ENCODE data around the gene WFIKKN2. TPM values are rescaled to one million over a fixed set of nuclear protein-coding genes. Genes with fewer than 3 reads are reported as not detected.
"Not testable (repeated sequence)": the region's sequence is repeated elsewhere in the genome, so short reads cannot be mapped to it uniquely, and the experiment has no call there.

The WFIKKN2 gene
- total RNA-seq, 1 experiment from 2014 or later = not detected

DNA sequence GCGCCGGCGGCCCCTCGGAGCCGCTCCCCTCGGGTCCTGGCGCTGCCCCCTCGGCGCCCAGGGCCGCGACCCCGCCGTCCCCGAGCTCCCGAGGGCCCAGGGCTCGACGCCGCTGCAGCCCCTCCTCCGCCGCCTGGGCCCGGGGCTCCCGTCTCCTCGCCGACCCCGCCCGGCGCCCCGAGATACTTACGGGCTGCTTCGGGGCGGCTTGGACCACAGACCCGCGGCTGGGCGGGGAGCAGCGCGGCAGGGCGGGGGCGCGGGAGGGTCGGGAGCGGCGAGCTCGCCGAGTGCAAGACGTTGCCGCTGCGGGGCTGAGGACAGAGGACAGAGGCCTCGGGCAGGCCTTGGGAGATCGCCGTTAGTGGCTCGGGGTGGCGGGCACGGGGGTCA is 30.5 kb downstream of the WFIKKN2 start:
- H3K4me3 ChIP-seq (ENCODE audit: insufficient read depth, low read depth, low read length) = peak overlapping the region; percentile 83
- DNase-seq = no peak
- no peaks in the 10 kb centered on the region for H3K27me3 ChIP-seq (ENCODE audit: control insufficient read depth, insufficient read depth, low read length)
- H3K36me3 ChIP-seq (replicated peaks; ENCODE audit: control insufficient read depth, insufficient read depth, low read length) = peaks cover 9% of the 10 kb centered on the region

DNA sequence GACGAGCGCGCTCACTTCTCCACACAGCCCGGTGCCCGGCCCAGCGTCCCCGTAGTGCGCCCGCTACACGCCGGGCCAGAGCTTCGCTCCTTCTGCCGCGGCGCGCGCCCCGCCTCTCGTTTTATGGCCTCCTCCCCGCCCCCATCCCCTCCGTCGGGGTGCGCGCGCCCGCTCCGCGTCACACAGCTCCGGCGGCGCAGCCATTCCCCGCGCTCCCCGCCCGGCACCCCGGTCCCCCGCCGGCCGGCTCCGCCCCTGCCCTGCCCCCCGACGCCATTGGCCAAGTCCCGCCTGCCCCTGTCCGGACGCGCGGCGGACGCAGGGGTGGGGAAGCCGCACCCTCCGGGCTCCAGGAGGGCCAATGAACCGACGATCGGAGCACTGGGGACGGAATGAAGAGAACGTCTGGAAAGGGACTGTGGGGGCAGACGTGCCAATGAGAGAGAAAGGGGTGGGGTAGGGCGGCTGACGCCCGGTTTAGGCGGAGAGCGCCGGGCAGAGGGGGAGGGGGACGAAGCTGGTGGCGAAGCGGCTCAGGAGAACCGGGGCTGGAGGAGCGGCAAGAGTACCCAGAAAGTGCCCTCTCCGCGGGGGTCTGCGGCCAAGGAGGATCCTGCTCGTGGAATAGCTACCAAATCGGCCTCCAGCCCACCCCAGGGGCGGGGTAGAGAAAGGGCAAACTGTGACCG is 31.0 kb downstream of the WFIKKN2 start, which contains the start of gene TOB1:
Gene TOB1, minus strand, starts transcription at position 94 of the 689 bp plus-strand sequence. CDS start 2,337 bp downstream, outside the sequence.
- Histone ChIP-seq H3K27me3 (ENCODE audit: control insufficient read depth, insufficient read depth, low read length) (no peaks in the 10 kb centered on the region), H3K36me3 (replicated peaks; ENCODE audit: control insufficient read depth, insufficient read depth, low read length) (peaks cover 9% of the 10 kb centered on the region), H3K4me3 (ENCODE audit: insufficient read depth, low read depth, low read length) (peak within 1 kb of the TSS; percentile 89)
- DNase-seq = peak; percentile 98

DNA sequence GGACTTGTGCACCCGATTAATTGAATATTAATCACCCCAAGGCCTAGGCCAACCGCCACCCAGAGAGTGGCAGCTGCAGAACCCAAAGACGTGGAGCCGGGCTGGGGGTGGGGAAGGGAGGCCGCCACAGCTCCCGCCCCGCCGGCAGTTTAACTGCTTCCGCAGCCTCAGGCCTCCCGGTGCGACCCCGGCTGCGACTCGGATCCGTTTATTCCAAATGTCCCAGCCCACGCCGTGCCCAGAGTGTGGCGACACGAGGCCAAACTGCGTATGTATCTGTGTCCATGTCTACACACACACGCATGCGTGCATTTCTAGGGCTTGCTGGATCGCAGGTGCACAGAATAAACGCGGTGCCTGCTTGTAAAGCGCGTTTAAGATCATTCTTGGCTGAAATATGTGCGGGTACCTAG is 31.6 kb downstream of the WFIKKN2 start:
- Histone ChIP-seq H3K27me3 (ENCODE audit: control insufficient read depth, insufficient read depth, low read length) (no peaks in the 10 kb centered on the region), H3K36me3 (replicated peaks; ENCODE audit: control insufficient read depth, insufficient read depth, low read length) (peaks cover 9% of the 10 kb centered on the region), H3K4me3 (ENCODE audit: insufficient read depth, low read depth, low read length) (peak overlapping the region; percentile 89)
- peak; percentile 68 for DNase-seq

DNA sequence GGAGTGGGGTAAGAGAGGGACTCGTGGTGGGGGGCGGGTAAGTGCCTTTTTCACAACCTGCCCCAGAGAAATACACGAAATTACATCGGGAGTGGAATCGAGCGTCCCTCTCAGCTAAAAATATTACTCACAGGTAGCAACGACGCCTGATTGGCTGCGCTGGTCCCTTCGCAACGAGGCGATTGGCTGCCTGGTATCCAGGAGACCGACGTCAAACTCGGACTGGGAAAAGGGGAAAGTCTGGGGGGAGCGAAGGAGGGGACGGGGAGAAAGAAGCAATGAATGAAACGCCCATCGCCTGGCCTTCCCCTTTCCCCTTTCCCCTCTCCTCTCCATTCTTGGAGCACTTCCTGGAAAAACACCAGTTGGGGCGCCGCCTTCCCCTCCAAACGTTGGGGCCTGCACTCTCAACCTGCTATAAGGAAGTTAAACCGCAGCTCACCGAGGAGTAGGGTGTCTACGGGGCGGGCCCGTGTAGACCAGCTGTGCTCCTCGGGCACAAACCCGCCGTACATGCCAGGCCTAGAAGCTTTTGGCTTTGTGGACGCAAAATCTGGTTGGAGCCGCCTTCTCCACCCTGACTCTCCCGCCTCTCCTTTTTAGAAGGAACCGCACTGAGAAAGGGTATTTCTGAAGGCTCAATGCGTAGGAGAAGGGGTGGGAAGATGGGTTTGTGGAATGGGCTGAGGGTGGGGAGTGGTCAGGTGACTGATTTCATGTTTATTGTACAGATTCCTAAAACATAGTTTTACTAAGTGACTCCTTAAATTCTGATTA is 32.2 kb downstream of the WFIKKN2 start:
- no peaks in the 10 kb centered on the region for H3K27me3 ChIP-seq (ENCODE audit: control insufficient read depth, insufficient read depth, low read length)
- peak overlapping the region; percentile 89 for H3K4me3 ChIP-seq (ENCODE audit: insufficient read depth, low read depth, low read length)
- DNase-seq = peak; percentile 85
- peaks cover 9% of the 10 kb centered on the region for H3K36me3 ChIP-seq (replicated peaks; ENCODE audit: control insufficient read depth, insufficient read depth, low read length)

DNA sequence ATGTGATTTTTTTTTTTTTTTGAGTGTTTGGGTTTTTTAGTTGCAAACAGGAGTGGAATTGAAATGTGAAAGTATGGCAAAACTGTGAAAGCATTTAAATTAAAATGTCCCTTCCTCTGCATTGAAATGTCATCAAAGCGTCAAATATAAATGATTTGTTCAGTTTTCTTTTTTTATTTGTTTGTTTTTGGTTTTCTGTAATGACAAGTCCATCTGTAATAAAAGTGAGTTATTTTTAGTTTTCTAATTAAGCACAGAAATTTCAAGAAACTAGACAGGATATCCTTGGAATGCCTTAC is 32.7 kb downstream of the WFIKKN2 start:
- Histone ChIP-seq H3K27me3 (ENCODE audit: control insufficient read depth, insufficient read depth, low read length) (no peaks in the 10 kb centered on the region), H3K4me3 (ENCODE audit: insufficient read depth, low read depth, low read length) (peak overlapping the region; percentile 89), H3K36me3 (replicated peaks; ENCODE audit: control insufficient read depth, insufficient read depth, low read length) (peaks cover 6% of the 10 kb centered on the region)
- DNase-seq = no peak

DNA sequence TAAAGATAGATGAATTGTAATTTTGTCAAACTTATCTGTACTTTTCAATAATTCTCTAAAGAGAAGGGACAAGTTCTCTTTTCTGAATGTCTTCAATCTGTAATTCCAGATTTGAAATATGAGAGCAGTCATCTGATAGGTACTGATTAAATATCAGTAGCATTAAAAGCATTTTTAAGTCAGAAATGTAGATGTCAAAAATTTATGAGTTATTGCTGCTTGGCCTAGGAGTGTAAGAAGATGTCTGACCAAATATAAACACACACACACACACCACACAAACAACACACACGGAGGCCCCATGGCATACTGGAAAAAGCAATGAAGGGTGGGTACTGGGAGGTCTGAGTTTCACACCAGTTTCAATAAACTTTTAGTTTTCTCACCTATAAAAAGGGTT is 33.2 kb downstream of the WFIKKN2 start:
- Histone ChIP-seq H3K36me3 (replicated peaks; ENCODE audit: control insufficient read depth, insufficient read depth, low read length) (peaks cover under 1% of the 10 kb centered on the region), H3K4me3 (ENCODE audit: insufficient read depth, low read depth, low read length) (no peak overlapping the region), H3K27me3 (ENCODE audit: control insufficient read depth, insufficient read depth, low read length) (no peaks in the 10 kb centered on the region)
- DNase-seq = no peak

DNA sequence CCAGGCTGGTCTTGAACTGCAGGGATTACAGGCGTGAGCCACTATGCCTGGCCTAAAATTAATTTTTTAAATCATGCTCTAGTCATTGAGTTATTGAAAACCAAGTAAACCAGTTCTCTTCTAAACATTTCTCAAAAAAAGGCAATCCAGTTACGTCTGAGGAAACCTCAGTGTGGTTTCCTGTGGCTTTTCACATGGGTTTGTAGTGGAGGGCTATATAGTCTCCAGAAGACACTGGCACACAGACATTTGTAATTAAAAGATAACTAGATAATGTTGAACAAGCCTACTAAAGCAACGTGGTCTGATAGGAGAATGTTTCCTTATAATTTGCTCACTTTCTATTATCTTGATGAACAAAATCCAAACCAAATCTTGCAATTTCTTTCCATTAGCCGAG is 36.0 kb downstream of the WFIKKN2 start:
- Histone ChIP-seq H3K4me3 (ENCODE audit: insufficient read depth, low read depth, low read length) (no peak overlapping the region), H3K36me3 (replicated peaks; ENCODE audit: control insufficient read depth, insufficient read depth, low read length) (no peaks in the 10 kb centered on the region), H3K27me3 (ENCODE audit: control insufficient read depth, insufficient read depth, low read length) (no peaks in the 10 kb centered on the region)
- DNase-seq = no peak

DNA sequence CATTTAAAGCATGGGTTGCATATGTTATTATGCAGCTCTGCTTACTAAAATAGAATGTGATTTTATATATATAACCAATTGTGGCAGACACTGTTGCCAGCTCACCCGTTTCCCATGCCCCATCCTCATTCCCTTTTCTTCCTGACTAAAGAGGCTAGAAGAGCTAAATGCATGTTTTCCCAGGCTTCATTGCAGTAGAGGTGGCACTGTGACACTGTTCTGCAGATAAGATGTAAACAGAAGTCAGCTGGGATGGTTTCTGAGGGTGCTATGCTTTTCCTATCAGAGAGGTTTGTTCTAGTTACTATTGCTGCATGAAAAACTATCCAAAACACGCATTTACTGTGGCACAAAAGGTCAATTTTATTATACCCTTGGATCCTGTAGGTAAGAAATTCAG is 36.5 kb downstream of the WFIKKN2 start:
- H3K36me3 ChIP-seq (replicated peaks; ENCODE audit: control insufficient read depth, insufficient read depth, low read length) = no peaks in the 10 kb centered on the region
- H3K27me3 ChIP-seq (ENCODE audit: control insufficient read depth, insufficient read depth, low read length) = no peaks in the 10 kb centered on the region
- no peak for DNase-seq
- no peak overlapping the region for H3K4me3 ChIP-seq (ENCODE audit: insufficient read depth, low read depth, low read length)

DNA sequence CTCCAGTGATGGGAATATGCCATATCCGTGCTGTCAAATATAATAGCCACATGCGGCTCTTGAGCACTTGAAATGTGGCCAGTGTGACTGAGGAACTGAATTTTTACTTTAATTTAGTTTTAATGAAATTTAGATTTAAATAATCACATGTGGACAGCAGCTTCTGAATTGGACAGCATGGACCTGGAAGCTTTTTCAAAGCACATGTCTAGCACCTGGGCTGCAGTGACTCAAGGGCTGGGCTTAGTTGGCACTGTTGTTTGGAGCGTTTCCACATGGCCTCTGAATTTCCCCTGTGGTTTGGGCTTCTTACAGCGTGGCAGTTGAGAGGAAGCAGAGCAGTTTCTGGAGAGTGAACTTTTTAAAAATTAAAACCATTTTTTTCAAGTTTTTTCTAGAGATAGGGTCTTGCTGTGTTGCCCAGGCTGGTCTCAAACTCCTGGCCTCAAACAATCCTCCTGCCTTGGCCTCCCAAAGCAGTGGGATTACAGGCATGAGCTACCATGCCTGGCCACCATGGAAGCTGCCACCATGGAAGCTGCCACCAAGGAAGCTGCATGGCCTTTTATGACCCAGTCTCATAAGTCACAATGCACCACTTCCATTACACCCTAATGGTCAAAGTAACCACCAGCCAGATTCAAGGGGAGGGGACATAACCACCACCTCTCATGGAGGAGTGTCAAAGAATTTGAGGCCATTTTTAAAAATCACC is 37.5 kb downstream of the WFIKKN2 start:
- DNase-seq = no peak
- H3K27me3 ChIP-seq (ENCODE audit: control insufficient read depth, insufficient read depth, low read length) = no peaks in the 10 kb centered on the region
- no peak overlapping the region for H3K4me3 ChIP-seq (ENCODE audit: insufficient read depth, low read depth, low read length)
- H3K36me3 ChIP-seq (replicated peaks; ENCODE audit: control insufficient read depth, insufficient read depth, low read length) = no peaks in the 10 kb centered on the region

DNA sequence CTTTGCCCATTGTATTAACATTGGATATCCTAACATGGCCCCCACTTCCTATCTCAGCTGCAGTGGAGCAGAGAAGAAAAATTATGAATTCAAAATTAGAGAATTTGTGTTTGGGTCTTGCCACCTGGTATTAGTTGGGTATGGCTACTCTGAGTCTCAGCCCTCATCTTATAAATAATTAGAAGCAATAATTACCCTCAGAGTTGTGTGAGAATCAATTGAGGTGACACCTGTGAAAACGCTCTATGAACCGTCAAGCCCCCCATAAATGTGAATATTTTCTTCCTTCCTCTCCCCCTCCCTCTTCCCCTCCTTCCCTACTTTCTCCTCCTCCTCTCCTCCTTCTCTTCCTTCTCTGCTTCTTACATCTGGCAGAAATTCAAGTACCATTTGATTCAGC is 39.7 kb downstream of the WFIKKN2 start:
- no peak overlapping the region for H3K4me3 ChIP-seq (ENCODE audit: insufficient read depth, low read depth, low read length)
- H3K27me3 ChIP-seq (ENCODE audit: control insufficient read depth, insufficient read depth, low read length) = no peaks in the 10 kb centered on the region
- H3K36me3 ChIP-seq (replicated peaks; ENCODE audit: control insufficient read depth, insufficient read depth, low read length) = no peaks in the 10 kb centered on the region
- no peak for DNase-seq

DNA sequence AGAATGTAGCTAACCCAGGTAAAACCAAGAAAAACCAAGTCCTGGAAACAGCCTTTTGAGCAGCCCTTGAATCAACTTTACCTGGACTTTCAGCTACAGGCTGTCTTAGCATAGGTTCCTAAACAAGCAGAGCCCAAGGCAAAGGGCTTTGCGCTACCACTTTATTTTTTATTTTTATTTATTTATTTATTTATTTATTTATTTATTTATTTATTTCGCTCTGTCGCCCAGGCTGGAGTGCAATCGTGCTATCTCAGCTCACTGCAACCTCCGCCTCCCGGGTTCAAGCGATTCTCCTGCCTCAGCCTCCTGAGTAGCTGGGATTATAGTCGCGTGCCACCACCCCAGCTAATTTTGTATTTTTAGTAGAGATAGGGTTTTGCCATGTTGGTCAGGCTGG is 41.7 kb downstream of the WFIKKN2 start:
- not testable (repeated sequence) for H3K27me3 ChIP-seq (ENCODE audit: control insufficient read depth, insufficient read depth, low read length); H3K4me3 ChIP-seq (ENCODE audit: insufficient read depth, low read depth, low read length); H3K36me3 ChIP-seq (replicated peaks; ENCODE audit: control insufficient read depth, insufficient read depth, low read length); DNase-seq

DNA sequence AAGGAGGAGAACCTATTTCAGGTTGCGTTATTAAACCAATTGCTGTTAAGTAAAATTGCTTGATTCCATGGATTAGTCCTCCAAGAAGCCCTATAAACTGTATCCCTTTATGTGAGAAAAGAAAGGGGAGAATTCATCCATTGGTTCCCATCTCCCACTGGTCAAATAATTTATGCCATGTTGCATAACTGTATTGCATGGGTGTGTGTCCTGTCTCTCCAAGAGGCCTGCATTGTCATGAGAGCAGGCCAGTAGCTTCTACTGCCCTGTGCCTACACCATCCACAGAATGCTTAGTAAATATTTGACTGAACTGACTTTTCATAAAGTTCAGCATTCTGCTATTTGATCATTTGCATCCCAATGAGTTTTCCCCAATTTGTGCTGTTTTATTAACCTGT is 42.5 kb downstream of the WFIKKN2 start:
- DNase-seq = no peak
- no peak overlapping the region for H3K4me3 ChIP-seq (ENCODE audit: insufficient read depth, low read depth, low read length)
- H3K27me3 ChIP-seq (ENCODE audit: control insufficient read depth, insufficient read depth, low read length) = no peaks in the 10 kb centered on the region
- no peaks in the 10 kb centered on the region for H3K36me3 ChIP-seq (replicated peaks; ENCODE audit: control insufficient read depth, insufficient read depth, low read length)

DNA sequence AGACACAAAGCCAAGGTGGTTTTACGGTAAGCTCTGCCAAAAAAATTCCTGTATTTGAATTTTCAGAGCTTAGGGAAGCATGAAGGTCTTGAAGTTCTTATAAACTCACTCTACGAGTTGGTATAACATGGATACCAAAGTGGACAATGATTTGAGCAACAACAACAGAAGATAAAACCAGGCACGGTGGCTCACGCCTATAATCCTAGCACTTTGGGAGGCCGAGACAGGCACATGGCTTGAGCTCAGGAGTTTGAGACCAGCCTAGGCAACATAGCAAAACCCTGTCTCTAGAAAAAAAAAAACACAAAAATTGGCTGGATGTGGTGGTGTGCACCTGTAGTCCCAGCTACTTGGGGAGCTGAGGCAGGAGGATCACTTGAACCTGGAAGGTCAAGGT is 43.7 kb downstream of the WFIKKN2 start:
- no peak for DNase-seq
- no peak overlapping the region for H3K4me3 ChIP-seq (ENCODE audit: insufficient read depth, low read depth, low read length)
- H3K27me3 ChIP-seq (ENCODE audit: control insufficient read depth, insufficient read depth, low read length) = no peaks in the 10 kb centered on the region
- no peaks in the 10 kb centered on the region for H3K36me3 ChIP-seq (replicated peaks; ENCODE audit: control insufficient read depth, insufficient read depth, low read length)

DNA sequence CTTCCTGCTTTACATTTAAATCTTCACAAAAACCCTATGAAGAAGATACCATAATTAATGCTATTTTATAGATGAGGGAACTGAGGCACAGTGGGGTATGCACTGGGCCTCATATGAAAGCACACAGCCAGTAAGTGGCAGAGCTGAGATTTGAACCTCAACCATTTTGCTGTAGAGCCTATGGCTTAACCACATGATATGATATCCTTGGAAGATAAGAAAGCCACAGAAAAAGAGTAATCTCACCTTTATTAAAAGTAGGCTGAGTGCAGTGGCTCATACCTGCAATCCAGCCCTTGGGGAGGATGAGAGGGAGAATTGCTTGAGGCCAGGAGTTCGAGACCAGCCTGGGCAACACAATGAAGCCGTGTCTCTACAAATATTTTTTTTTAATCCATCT is 45.8 kb downstream of the WFIKKN2 start:
- no peak for DNase-seq
- H3K4me3 ChIP-seq (ENCODE audit: insufficient read depth, low read depth, low read length) = no peak overlapping the region
- no peaks in the 10 kb centered on the region for H3K36me3 ChIP-seq (replicated peaks; ENCODE audit: control insufficient read depth, insufficient read depth, low read length)
- no peaks in the 10 kb centered on the region for H3K27me3 ChIP-seq (ENCODE audit: control insufficient read depth, insufficient read depth, low read length)

DNA sequence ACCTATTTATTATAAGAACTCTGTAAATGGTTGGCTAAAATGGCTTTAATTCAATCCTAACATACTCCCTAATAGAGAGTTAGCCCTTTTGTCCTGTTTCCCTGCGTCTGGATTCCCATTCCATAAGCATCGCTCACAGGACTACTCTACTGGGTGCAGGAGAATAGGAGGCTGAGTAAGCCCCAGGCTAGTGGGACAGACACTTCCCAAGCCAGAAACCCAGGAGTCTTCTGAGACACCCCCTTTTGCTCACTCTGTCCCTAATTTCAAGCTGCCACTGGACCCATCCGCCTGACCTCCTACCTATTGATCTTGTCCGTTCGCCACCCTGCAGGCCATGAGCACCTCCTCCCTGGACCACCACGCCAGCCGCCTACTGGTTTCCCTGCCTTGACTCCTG is 47.5 kb downstream of the WFIKKN2 start:
- no peaks in the 10 kb centered on the region for H3K36me3 ChIP-seq (replicated peaks; ENCODE audit: control insufficient read depth, insufficient read depth, low read length)
- no peak overlapping the region for H3K4me3 ChIP-seq (ENCODE audit: insufficient read depth, low read depth, low read length)
- H3K27me3 ChIP-seq (ENCODE audit: control insufficient read depth, insufficient read depth, low read length) = no peaks in the 10 kb centered on the region
- DNase-seq = no peak

All from H7 (cell line).